HepG2 (cell line): ENCODE results near the gene CUL7. TPM values are rescaled to one million over a fixed set of nuclear protein-coding genes. Genes with fewer than 3 reads are reported as not detected.

Experiments used
- FOXJ3 ChIP-seq: sonication (generic); formaldehyde crosslinking; IDR thresholded peaks from 2 replicates; pipeline ENCODE4 v1.4.0; 2020; ENCODE audit warnings: missing genetic modification reagents, mild to moderate bottlenecking, borderline replicate concordance
- HOXA7 ChIP-seq: sonication (generic); formaldehyde crosslinking; IDR thresholded peaks from 2 replicates; pipeline ENCODE4 v1.8.1; 2022; ENCODE audit warnings: mild to moderate bottlenecking, missing genetic modification reagents, moderate library complexity
- NR2F2 ChIP-seq: IDR thresholded peaks from 2 replicates; pipeline ENCODE4 v1.6.1; 2012; ENCODE audit warnings: low read depth, inconsistent platforms, borderline replicate concordance
- RAD21 ChIP-seq: fragments of 450-650 bp; formaldehyde crosslinking; IDR thresholded peaks from 2 replicates; pipeline ENCODE4 v1.5.0; 2020; ENCODE audit warnings: mild to moderate bottlenecking
- SOX5 ChIP-seq: IDR thresholded peaks from 2 replicates; pipeline ENCODE4 v1.6.1; 2016; ENCODE audit warnings: borderline replicate concordance
- TEAD3 ChIP-seq: optimal IDR thresholded peaks from 2 replicates; pipeline ENCODE3; 2016; ENCODE audit warnings: borderline replicate concordance
- ZMYM4 ChIP-seq: sonication (generic); formaldehyde crosslinking; IDR thresholded peaks from 2 replicates; pipeline ENCODE4 v1.8.1; 2023; ENCODE audit warnings: mild to moderate bottlenecking, missing genetic modification reagents
- ZNF7 ChIP-seq: IDR thresholded peaks from 2 replicates; pipeline ENCODE4 v1.6.1; 2016; ENCODE audit warnings: missing biosample characterization, missing genetic modification reagents
- ZNF878 ChIP-seq: sonication (generic); formaldehyde crosslinking; IDR thresholded peaks from 2 replicates; pipeline ENCODE4 v1.8.1; 2023; ENCODE audit warnings: mild to moderate bottlenecking, missing genetic modification reagents, moderate library complexity
- polyA plus RNA-seq, 8 experiments: library from polyadenylated mRNA; depleted of rRNA in 3 of 8; stranded (reverse) in 7 of 8; unstranded in 1 of 8; fragments of >200 nt; fragmentation: Illumina TruSeq in 4 of 8; extraction: Trizol in 4 of 8; gene quantifications; 2 replicates each; pipeline versions ENCODE4 v1.2.1 to v1.2.3, GENCODE V29; 2011 to 2016; ENCODE audit warnings: low read depth in 4 of 8, missing spikeins in 1 of 8, mixed read lengths in 1 of 8; ENCODE audit not compliant: insufficient read depth in 1 of 8
- total RNA-seq, 5 experiments: library from RNA; depleted of rRNA; stranded (reverse); fragments of >200 nt; fragmentation: Illumina TruSeq; extraction: Trizol; gene quantifications; 2 replicates each; pipeline ENCODE4 v1.2.3, GENCODE V29; 2016; ENCODE audit warnings: low read depth in 1 of 5
- TF ChIP-seq, protein P1 (sequence below): sonication (generic); formaldehyde crosslinking; IDR thresholded peaks from 2 replicates; pipeline ENCODE4 v1.5.0; 2020; ENCODE audit warnings: mild to moderate bottlenecking, missing genetic modification reagents, borderline replicate concordance
- TF ChIP-seq, protein P2 (sequence below): sonication (generic); formaldehyde crosslinking; IDR thresholded peaks from 2 replicates; pipeline ENCODE4 v1.8.1; 2022; ENCODE audit warnings: low read depth, mild to moderate bottlenecking, missing genetic modification reagents
- TF ChIP-seq, protein P3 (sequence below): sonication (generic); formaldehyde crosslinking; IDR thresholded peaks from 2 replicates; pipeline ENCODE4 v1.4.0; 2020; ENCODE audit warnings: mild to moderate bottlenecking, low read depth, missing genetic modification reagents

Gene CUL7
- total and polyA plus RNA-seq, 2 of the 13 experiments (the other 11 are each of a cell fraction or from before 2014, with no cell fraction given): 32.0 to 60.7 TPM

DNA sequence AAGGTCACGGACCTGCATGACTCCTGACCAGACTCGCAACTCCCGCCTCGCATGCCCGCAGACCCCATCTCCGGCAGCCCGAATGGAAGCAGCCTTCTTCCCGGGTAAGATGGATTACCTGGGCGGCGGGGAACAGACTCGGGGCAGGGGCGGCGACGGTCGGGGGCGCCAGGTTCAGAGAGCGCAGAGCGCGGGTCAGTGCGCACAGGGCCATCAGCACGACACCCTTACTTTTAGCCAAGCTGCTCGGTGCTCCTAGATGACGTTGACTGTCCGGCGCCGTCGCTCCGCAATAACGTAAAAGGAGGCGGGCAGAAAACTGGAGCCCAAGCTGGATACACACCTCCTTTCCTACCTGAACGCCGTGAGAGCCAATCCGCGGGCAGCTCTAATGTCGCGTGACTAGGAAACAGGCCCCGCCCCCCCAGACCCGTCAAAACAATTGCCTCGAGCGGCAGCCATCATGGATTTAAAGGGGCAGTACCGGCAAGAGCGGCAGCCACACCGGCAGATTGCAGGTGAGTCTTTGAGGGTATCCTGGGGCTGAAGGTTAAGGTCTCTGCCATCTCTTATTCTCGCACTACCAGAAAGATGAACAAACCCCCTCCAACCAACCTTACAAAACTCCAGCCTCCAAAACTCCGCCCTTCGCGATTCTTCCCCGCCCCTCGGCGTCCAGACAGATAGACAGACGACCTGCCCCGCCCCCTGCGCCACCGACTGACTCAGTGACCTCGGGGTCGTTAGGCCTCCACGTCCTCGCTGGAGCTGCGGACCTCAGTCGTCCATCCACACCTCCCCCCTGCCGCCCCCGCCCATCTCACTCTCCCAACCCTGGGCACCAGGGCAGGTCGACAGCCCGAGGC, 5.8 kb upstream of the CUL7 start, which contains the start of the genes KLC4 and MRPL2 (continued):
- TF ChIP-seq, protein P1, sequence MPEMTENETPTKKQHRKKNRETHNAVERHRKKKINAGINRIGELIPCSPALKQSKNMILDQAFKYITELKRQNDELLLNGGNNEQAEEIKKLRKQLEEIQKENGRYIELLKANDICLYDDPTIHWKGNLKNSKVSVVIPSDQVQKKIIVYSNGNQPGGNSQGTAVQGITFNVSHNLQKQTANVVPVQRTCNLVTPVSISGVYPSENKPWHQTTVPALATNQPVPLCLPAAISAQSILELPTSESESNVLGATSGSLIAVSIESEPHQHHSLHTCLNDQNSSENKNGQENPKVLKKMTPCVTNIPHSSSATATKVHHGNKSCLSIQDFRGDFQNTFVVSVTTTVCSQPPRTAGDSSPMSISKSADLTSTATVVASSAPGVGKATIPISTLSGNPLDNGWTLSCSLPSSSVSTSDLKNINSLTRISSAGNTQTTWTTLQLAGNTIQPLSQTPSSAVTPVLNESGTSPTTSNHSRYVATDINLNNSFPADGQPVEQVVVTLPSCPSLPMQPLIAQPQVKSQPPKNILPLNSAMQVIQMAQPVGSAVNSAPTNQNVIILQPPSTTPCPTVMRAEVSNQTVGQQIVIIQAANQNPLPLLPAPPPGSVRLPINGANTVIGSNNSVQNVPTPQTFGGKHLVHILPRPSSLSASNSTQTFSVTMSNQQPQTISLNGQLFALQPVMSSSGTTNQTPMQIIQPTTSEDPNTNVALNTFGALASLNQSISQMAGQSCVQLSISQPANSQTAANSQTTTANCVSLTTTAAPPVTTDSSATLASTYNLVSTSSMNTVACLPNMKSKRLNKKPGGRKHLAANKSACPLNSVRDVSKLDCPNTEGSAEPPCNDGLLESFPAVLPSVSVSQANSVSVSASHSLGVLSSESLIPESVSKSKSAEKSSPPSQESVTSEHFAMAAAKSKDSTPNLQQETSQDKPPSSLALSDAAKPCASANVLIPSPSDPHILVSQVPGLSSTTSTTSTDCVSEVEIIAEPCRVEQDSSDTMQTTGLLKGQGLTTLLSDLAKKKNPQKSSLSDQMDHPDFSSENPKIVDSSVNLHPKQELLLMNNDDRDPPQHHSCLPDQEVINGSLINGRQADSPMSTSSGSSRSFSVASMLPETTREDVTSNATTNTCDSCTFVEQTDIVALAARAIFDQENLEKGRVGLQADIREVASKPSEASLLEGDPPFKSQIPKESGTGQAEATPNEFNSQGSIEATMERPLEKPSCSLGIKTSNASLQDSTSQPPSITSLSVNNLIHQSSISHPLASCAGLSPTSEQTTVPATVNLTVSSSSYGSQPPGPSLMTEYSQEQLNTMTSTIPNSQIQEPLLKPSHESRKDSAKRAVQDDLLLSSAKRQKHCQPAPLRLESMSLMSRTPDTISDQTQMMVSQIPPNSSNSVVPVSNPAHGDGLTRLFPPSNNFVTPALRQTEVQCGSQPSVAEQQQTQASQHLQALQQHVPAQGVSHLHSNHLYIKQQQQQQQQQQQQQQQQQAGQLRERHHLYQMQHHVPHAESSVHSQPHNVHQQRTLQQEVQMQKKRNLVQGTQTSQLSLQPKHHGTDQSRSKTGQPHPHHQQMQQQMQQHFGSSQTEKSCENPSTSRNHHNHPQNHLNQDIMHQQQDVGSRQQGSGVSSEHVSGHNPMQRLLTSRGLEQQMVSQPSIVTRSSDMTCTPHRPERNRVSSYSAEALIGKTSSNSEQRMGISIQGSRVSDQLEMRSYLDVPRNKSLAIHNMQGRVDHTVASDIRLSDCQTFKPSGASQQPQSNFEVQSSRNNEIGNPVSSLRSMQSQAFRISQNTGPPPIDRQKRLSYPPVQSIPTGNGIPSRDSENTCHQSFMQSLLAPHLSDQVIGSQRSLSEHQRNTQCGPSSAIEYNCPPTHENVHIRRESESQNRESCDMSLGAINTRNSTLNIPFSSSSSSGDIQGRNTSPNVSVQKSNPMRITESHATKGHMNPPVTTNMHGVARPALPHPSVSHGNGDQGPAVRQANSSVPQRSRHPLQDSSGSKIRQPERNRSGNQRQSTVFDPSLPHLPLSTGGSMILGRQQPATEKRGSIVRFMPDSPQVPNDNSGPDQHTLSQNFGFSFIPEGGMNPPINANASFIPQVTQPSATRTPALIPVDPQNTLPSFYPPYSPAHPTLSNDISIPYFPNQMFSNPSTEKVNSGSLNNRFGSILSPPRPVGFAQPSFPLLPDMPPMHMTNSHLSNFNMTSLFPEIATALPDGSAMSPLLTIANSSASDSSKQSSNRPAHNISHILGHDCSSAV (CRISPR knock-in tag): no peak
- TF ChIP-seq FOXJ3 (CRISPR knock-in tag) (no peak), SOX5 (CRISPR knock-in tag) (no peak; the same call in 1 of the 2 replicates), ZNF7 (CRISPR knock-in tag) (peak; percentile 7; the same call in 1 of the 2 replicates), TEAD3 (CRISPR knock-in tag) (peak; percentile 6), ZNF878 (no peak), ZMYM4 (CRISPR knock-in tag) (peak; percentile 82), HOXA7 (CRISPR knock-in tag) (no peak), RAD21 (0 out of 2 replicates have a peak, but pooled peaks have one; percentile 13), NR2F2 (peak; percentile 39; the same call in 1 of the 2 replicates)
- TF ChIP-seq, protein P2, sequence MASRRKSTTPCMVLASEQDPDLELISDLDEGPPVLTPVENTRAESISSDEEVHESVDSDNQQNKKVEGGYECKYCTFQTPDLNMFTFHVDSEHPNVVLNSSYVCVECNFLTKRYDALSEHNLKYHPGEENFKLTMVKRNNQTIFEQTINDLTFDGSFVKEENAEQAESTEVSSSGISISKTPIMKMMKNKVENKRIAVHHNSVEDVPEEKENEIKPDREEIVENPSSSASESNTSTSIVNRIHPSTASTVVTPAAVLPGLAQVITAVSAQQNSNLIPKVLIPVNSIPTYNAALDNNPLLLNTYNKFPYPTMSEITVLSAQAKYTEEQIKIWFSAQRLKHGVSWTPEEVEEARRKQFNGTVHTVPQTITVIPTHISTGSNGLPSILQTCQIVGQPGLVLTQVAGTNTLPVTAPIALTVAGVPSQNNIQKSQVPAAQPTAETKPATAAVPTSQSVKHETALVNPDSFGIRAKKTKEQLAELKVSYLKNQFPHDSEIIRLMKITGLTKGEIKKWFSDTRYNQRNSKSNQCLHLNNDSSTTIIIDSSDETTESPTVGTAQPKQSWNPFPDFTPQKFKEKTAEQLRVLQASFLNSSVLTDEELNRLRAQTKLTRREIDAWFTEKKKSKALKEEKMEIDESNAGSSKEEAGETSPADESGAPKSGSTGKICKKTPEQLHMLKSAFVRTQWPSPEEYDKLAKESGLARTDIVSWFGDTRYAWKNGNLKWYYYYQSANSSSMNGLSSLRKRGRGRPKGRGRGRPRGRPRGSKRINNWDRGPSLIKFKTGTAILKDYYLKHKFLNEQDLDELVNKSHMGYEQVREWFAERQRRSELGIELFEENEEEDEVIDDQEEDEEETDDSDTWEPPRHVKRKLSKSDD (CRISPR knock-in tag): peak; percentile 62; the same call in 1 of the 2 replicates
- TF ChIP-seq, protein P3, sequence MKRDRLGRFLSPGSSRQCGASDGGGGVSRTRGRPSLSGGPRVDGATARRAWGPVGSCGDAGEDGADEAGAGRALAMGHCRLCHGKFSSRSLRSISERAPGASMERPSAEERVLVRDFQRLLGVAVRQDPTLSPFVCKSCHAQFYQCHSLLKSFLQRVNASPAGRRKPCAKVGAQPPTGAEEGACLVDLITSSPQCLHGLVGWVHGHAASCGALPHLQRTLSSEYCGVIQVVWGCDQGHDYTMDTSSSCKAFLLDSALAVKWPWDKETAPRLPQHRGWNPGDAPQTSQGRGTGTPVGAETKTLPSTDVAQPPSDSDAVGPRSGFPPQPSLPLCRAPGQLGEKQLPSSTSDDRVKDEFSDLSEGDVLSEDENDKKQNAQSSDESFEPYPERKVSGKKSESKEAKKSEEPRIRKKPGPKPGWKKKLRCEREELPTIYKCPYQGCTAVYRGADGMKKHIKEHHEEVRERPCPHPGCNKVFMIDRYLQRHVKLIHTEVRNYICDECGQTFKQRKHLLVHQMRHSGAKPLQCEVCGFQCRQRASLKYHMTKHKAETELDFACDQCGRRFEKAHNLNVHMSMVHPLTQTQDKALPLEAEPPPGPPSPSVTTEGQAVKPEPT (CRISPR knock-in tag): no peak; the same call in 1 of the 2 replicates
